ENCODE measurements around the gene IFNL4.

GRCh38 chr19:39207293-39207836 lies 41.3 kb downstream of the IFNL4 start:
- TF ChIP-seq SIN3A (IDR thresholded peaks at IDR 0.05; ENCODE audit: borderline replicate concordance in 2 of 2, control insufficient read depth in 1 of 2, low read depth in 2 of 2, low read length in 2 of 2) (no peak), ZNF76 (CRISPR knock-in tag; IDR thresholded peaks at IDR 0.05; ENCODE audit: borderline replicate concordance) (no peak), CTCF (IDR thresholded peaks at IDR 0.05 in 2 of 3, conservative IDR thresholded peaks at IDR 0.05 in 1 of 3; ENCODE audit: insufficient read depth in 2 of 3, low read depth in 1 of 3, low read length in 3 of 3) (no peak), HNRNPK (IDR thresholded peaks at IDR 0.05; ENCODE audit: low read depth, low read length, poor library complexity, severe bottlenecking) (no peak), TAF1 (IDR thresholded peaks at IDR 0.05; ENCODE audit: control insufficient read depth, extremely low read depth, insufficient read depth, low read length, severe bottlenecking) (no peak), BHLHE40 (IDR thresholded peaks at IDR 0.05; ENCODE audit: low read length) (no peak), ZNF174 (CRISPR knock-in tag; IDR thresholded peaks at IDR 0.05) (no peak), TEAD1 (CRISPR knock-in tag; IDR thresholded peaks at IDR 0.05) (no peak)
- TF ChIP-seq, protein P1, sequence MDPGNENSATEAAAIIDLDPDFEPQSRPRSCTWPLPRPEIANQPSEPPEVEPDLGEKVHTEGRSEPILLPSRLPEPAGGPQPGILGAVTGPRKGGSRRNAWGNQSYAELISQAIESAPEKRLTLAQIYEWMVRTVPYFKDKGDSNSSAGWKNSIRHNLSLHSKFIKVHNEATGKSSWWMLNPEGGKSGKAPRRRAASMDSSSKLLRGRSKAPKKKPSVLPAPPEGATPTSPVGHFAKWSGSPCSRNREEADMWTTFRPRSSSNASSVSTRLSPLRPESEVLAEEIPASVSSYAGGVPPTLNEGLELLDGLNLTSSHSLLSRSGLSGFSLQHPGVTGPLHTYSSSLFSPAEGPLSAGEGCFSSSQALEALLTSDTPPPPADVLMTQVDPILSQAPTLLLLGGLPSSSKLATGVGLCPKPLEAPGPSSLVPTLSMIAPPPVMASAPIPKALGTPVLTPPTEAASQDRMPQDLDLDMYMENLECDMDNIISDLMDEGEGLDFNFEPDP (CRISPR knock-in tag; IDR thresholded peaks at IDR 0.05) = no peak

Data from K562 (cell line).